A204.1 (cell line): ENCODE data around the gene SH3YL1.

Source experiments
- FAIRE-seq: peaks from 2 replicates; lab custom pipeline; 2012; peaks lifted over from hg19 to GRCh38; lab: Jason Lieb, UNC

SH3YL1 gene

GRCh38 chr2:263774-264492, at the start of gene SH3YL1:
SH3YL1 (minus strand) TSS chr2:264032; CDS start chr2:263984, 48 bp downstream.
- FAIRE-seq, result no peak

- no peak for FAIRE-seq
These were observed 47.2 kb upstream of the SH3YL1 start for GRCh38 chr2:310994-311393.

- no peak for FAIRE-seq
These were observed 46.2 kb upstream of the SH3YL1 start for GRCh38 chr2:309954-310510.

- FAIRE-seq, result no peak
These were observed 45.5 kb upstream of the SH3YL1 start for GRCh38 chr2:309148-309953.

- no peak for FAIRE-seq
These were observed 41.5 kb upstream of the SH3YL1 start for GRCh38 chr2:305366-305765.

GRCh38 chr2:296354-296753, 32.5 kb upstream of the SH3YL1 start:
- no peak for FAIRE-seq

GRCh38 chr2:295090-295489, 31.3 kb upstream of the SH3YL1 start:
- FAIRE-seq, result no peak

- FAIRE-seq, result peak; percentile 37
These were observed 26.4 kb upstream of the SH3YL1 start for GRCh38 chr2:290090-290722.

- FAIRE-seq, result no peak
These were observed 25.7 kb upstream of the SH3YL1 start for GRCh38 chr2:289362-290089.

- FAIRE-seq, result no peak
These were observed 25.0 kb upstream of the SH3YL1 start for GRCh38 chr2:288758-289361.

GRCh38 chr2:287911-288757, 24.3 kb upstream of the SH3YL1 start, which contains the start of gene ALKAL2:
ALKAL2 (minus strand) TSS chr2:288091; CDS start chr2:287835, 256 bp downstream.
- FAIRE-seq, result no peak

- FAIRE-seq, result no peak
These were observed 23.6 kb upstream of the SH3YL1 start for GRCh38 chr2:287471-287885.

- no peak for FAIRE-seq
These were observed 23.1 kb upstream of the SH3YL1 start for GRCh38 chr2:286774-287392.

- no peak for FAIRE-seq
These were observed 22.2 kb upstream of the SH3YL1 start for GRCh38 chr2:286035-286434.

- no peak for FAIRE-seq
These were observed 21.7 kb upstream of the SH3YL1 start for GRCh38 chr2:285531-285930.

- no peak for FAIRE-seq
These were observed 21.2 kb upstream of the SH3YL1 start for GRCh38 chr2:284896-285492.

- no peak for FAIRE-seq
These were observed 20.4 kb upstream of the SH3YL1 start for GRCh38 chr2:283996-284794.

GRCh38 chr2:282371-283263, 18.8 kb upstream of the SH3YL1 start:
- FAIRE-seq, result no peak
